ENCODE data around the gene C1QTNF1.

Gene C1QTNF1

DNA sequence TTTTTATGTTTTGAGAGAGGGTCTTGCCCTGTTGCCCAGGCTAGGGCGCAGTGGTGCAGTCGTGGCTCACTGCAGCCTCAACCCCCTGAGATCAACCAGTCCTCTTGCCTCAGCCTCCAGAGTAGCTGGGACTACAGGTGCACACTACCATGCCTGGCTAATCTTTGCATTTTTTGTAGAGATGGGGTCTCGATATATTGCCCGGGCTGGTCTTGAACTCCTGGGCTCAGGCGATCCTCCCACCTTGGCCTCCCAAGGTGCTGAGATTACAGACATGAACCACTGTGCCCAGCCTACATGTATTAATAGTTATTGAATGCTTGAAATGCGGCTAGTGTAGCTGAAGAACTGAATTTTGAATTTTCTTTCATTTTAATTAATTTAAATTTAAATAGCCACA, 12.2 kb downstream of the C1QTNF1 start:
- no peak overlapping the region for H3K27ac ChIP-seq (ENCODE audit: low read depth, low read length, severe bottlenecking)
- no peaks in the 10 kb centered on the region for H3K4me1 ChIP-seq (ENCODE audit: control insufficient read depth, insufficient read depth, low read length, poor library complexity, severe bottlenecking)
- no peaks in the 10 kb centered on the region for H3K9me3 ChIP-seq (ENCODE audit: control insufficient read depth, low read length)
- H3K4me3 ChIP-seq (ENCODE audit: extremely low read depth, insufficient read depth, low read length, poor library complexity, severe bottlenecking) = no peak overlapping the region
- 91 to 100% methylated on average over 2 to 5 of the region's 6 CpGs for WGBS, 2 experiments (ENCODE audit: insufficient coverage in 2 of 2)
- H3K36me3 ChIP-seq (ENCODE audit: control insufficient read depth, insufficient read depth, low read length) = no peaks in the 10 kb centered on the region

- Histone ChIP-seq H3K36me3 (ENCODE audit: control insufficient read depth, insufficient read depth, low read length) (no peaks in the 10 kb centered on the region), H3K9me3 (ENCODE audit: control insufficient read depth, low read length) (no peaks in the 10 kb centered on the region), H3K4me1 (ENCODE audit: control insufficient read depth, insufficient read depth, low read length, poor library complexity, severe bottlenecking) (no peaks in the 10 kb centered on the region), H3K4me3 (ENCODE audit: extremely low read depth, insufficient read depth, low read length, poor library complexity, severe bottlenecking) (no peak overlapping the region), H3K27ac (ENCODE audit: low read depth, low read length, severe bottlenecking) (no peak overlapping the region)
- WGBS, 2 experiments (ENCODE audit: insufficient coverage in 2 of 2) = 100% methylated on average over 1 of the region's 3 CpGs
Observed at GRCh38 chr17:79036596-79036995, 12.6 kb downstream of the C1QTNF1 start.

DNA sequence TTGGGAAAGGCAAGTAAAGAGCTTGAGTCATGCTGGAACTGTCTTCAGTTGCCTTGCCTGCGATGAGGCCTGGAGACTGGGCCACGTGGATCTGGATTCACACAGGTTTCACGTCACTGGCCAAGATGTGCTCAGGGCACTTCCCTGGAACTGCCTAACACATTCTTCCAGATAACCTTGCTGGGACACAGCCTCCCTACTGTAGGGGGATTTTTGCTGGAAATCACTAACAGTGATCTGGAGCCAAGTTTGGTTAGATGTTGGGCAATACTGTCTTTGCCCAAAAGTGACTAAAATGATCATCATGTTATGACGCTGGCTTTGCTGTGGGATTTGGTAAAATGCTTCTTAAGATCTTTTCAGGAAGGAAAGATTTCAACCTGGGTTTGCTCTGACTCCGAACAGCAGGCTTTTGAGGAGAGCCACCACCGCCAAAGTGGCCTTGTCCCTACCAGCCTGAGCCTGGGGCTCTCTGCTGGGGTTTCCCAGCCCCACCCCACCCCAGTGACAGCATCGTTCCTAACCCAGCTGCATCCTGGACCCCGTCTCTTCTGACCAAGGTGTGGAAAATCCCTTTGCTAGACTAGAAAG, 14.7 kb downstream of the C1QTNF1 start:
- no peaks in the 10 kb centered on the region for H3K4me1 ChIP-seq (ENCODE audit: control insufficient read depth, insufficient read depth, low read length, poor library complexity, severe bottlenecking)
- H3K4me3 ChIP-seq (ENCODE audit: extremely low read depth, insufficient read depth, low read length, poor library complexity, severe bottlenecking) = no peak overlapping the region
- H3K9me3 ChIP-seq (ENCODE audit: control insufficient read depth, low read length) = no peaks in the 10 kb centered on the region
- WGBS, 2 experiments (ENCODE audit: insufficient coverage in 2 of 2) = 86 to 95% methylated on average over 6 to 7 of the region's 8 CpGs
- no peak overlapping the region for H3K27ac ChIP-seq (ENCODE audit: low read depth, low read length, severe bottlenecking)
- no peaks in the 10 kb centered on the region for H3K36me3 ChIP-seq (ENCODE audit: control insufficient read depth, insufficient read depth, low read length)

GRCh38 chr17:79039171-79039570, 15.2 kb downstream of the C1QTNF1 start:
- H3K36me3 ChIP-seq (ENCODE audit: control insufficient read depth, insufficient read depth, low read length) = no peaks in the 10 kb centered on the region
- H3K27ac ChIP-seq (ENCODE audit: low read depth, low read length, severe bottlenecking) = no peak overlapping the region
- H3K9me3 ChIP-seq (ENCODE audit: control insufficient read depth, low read length) = no peaks in the 10 kb centered on the region
- no peaks in the 10 kb centered on the region for H3K4me1 ChIP-seq (ENCODE audit: control insufficient read depth, insufficient read depth, low read length, poor library complexity, severe bottlenecking)
- no peak overlapping the region for H3K4me3 ChIP-seq (ENCODE audit: extremely low read depth, insufficient read depth, low read length, poor library complexity, severe bottlenecking)
- 81 to 83% methylated on average over 6 to 8 of the region's 8 CpGs for WGBS, 2 experiments (ENCODE audit: insufficient coverage in 2 of 2)

DNA sequence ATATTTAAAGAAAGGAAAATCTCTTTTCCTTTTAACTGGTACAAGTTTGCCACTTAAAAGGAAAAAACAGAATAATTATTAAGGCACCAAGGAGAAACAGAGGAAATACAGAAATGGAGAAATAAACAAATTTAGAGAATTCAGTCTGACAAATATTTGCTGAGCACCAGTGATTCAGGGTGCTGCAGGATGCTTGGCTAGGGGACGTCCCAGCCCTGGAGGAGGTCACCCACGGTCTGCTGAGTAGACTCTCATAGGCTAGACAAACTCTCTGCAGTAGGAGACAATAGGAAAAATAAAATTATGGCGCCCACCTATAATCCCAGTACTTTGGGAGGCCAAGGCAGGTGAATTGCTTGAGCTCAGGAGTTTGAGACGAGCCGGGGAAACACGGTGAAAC, 15.9 kb downstream of the C1QTNF1 start:
- WGBS, 2 experiments (ENCODE audit: insufficient coverage in 2 of 2) = 67 to 86% methylated on average over 5 to 6 of the region's 6 CpGs

GRCh38 chr17:79041041-79041570, 17.1 kb downstream of the C1QTNF1 start:
- Histone ChIP-seq H3K36me3 (ENCODE audit: control insufficient read depth, insufficient read depth, low read length) (no peaks in the 10 kb centered on the region), H3K9me3 (ENCODE audit: control insufficient read depth, low read length) (no peaks in the 10 kb centered on the region), H3K27ac (ENCODE audit: low read depth, low read length, severe bottlenecking) (no peak overlapping the region), H3K4me1 (ENCODE audit: control insufficient read depth, insufficient read depth, low read length, poor library complexity, severe bottlenecking) (no peaks in the 10 kb centered on the region), H3K4me3 (ENCODE audit: extremely low read depth, insufficient read depth, low read length, poor library complexity, severe bottlenecking) (no peak overlapping the region)
- WGBS, 2 experiments (ENCODE audit: insufficient coverage in 2 of 2) = 83 to 89% methylated on average over 9 to 12 of the region's 13 CpGs

More for the DNA sequence above, 15.9 kb downstream of the C1QTNF1 start:
- H3K9me3 ChIP-seq (ENCODE audit: control insufficient read depth, low read length) = no peaks in the 10 kb centered on the region
- H3K4me3 ChIP-seq (ENCODE audit: extremely low read depth, insufficient read depth, low read length, poor library complexity, severe bottlenecking) = no peak overlapping the region
- H3K27ac ChIP-seq (ENCODE audit: low read depth, low read length, severe bottlenecking) = no peak overlapping the region
- H3K36me3 ChIP-seq (ENCODE audit: control insufficient read depth, insufficient read depth, low read length) = no peaks in the 10 kb centered on the region
- H3K4me1 ChIP-seq (ENCODE audit: control insufficient read depth, insufficient read depth, low read length, poor library complexity, severe bottlenecking) = no peaks in the 10 kb centered on the region

GRCh38 chr17:79041723-79042420, 17.9 kb downstream of the C1QTNF1 start:
- 85 to 88% methylated on average over 14 to 23 of the region's 29 CpGs for WGBS, 2 experiments (ENCODE audit: insufficient coverage in 2 of 2)
- no peaks in the 10 kb centered on the region for H3K9me3 ChIP-seq (ENCODE audit: control insufficient read depth, low read length)

GRCh38 chr17:79042421-79043190, 18.6 kb downstream of the C1QTNF1 start:
- no peak overlapping the region for H3K4me3 ChIP-seq (ENCODE audit: extremely low read depth, insufficient read depth, low read length, poor library complexity, severe bottlenecking)

More at GRCh38 chr17:79041723-79042420, 17.9 kb downstream of the C1QTNF1 start:
- H3K36me3 ChIP-seq (ENCODE audit: control insufficient read depth, insufficient read depth, low read length) = no peaks in the 10 kb centered on the region
- H3K4me1 ChIP-seq (ENCODE audit: control insufficient read depth, insufficient read depth, low read length, poor library complexity, severe bottlenecking) = no peaks in the 10 kb centered on the region
- H3K27ac ChIP-seq (ENCODE audit: low read depth, low read length, severe bottlenecking) = no peak overlapping the region
- no peak overlapping the region for H3K4me3 ChIP-seq (ENCODE audit: extremely low read depth, insufficient read depth, low read length, poor library complexity, severe bottlenecking)

GRCh38 chr17:79043191-79043930, 19.4 kb downstream of the C1QTNF1 start:
- Histone ChIP-seq H3K36me3 (ENCODE audit: control insufficient read depth, insufficient read depth, low read length) (no peaks in the 10 kb centered on the region), H3K9me3 (ENCODE audit: control insufficient read depth, low read length) (no peaks in the 10 kb centered on the region), H3K4me3 (ENCODE audit: extremely low read depth, insufficient read depth, low read length, poor library complexity, severe bottlenecking) (no peak overlapping the region), H3K4me1 (ENCODE audit: control insufficient read depth, insufficient read depth, low read length, poor library complexity, severe bottlenecking) (no peaks in the 10 kb centered on the region), H3K27ac (ENCODE audit: low read depth, low read length, severe bottlenecking) (no peak overlapping the region)
- 81 to 90% methylated on average over 5 to 10 of the region's 10 CpGs for WGBS, 2 experiments (ENCODE audit: insufficient coverage in 2 of 2)

More at GRCh38 chr17:79042421-79043190, 18.6 kb downstream of the C1QTNF1 start:
- Histone ChIP-seq H3K4me1 (ENCODE audit: control insufficient read depth, insufficient read depth, low read length, poor library complexity, severe bottlenecking) (no peaks in the 10 kb centered on the region), H3K36me3 (ENCODE audit: control insufficient read depth, insufficient read depth, low read length) (no peaks in the 10 kb centered on the region), H3K9me3 (ENCODE audit: control insufficient read depth, low read length) (no peaks in the 10 kb centered on the region), H3K27ac (ENCODE audit: low read depth, low read length, severe bottlenecking) (no peak overlapping the region)
- 79 to 88% methylated on average over 9 to 10 of the region's 13 CpGs for WGBS, 2 experiments (ENCODE audit: insufficient coverage in 2 of 2)

GRCh38 chr17:79043931-79044320, 20.0 kb downstream of the C1QTNF1 start:
- WGBS, 2 experiments (ENCODE audit: insufficient coverage in 2 of 2) = 63 to 78% methylated on average over 7 to 10 of the region's 12 CpGs

More at GRCh38 chr17:79043931-79044320, 20.0 kb downstream of the C1QTNF1 start:
- H3K4me1 ChIP-seq (ENCODE audit: control insufficient read depth, insufficient read depth, low read length, poor library complexity, severe bottlenecking) = no peaks in the 10 kb centered on the region
- H3K4me3 ChIP-seq (ENCODE audit: extremely low read depth, insufficient read depth, low read length, poor library complexity, severe bottlenecking) = no peak overlapping the region
- H3K9me3 ChIP-seq (ENCODE audit: control insufficient read depth, low read length) = no peaks in the 10 kb centered on the region
- H3K27ac ChIP-seq (ENCODE audit: low read depth, low read length, severe bottlenecking) = no peak overlapping the region
- no peaks in the 10 kb centered on the region for H3K36me3 ChIP-seq (ENCODE audit: control insufficient read depth, insufficient read depth, low read length)

Data from mesodermal cell (in vitro differentiated cells).